GM10266 (cell line): ENCODE results near the gene KRT83.

Experiments used
- DNase-seq: peaks from one replicate; pipeline ENCODE4 v3.0.0; 2012; ENCODE audit errors: extremely low spot score
- TF ChIP-seq, protein P1 (sequence below): IDR thresholded peaks from 2 replicates; pipeline ENCODE4 v1.5.1; 2012; ENCODE audit warnings: mild to moderate bottlenecking, low read depth; ENCODE audit not compliant: control insufficient read depth, insufficient read depth; ENCODE audit errors: missing control alignments

Gene KRT83

DNA sequence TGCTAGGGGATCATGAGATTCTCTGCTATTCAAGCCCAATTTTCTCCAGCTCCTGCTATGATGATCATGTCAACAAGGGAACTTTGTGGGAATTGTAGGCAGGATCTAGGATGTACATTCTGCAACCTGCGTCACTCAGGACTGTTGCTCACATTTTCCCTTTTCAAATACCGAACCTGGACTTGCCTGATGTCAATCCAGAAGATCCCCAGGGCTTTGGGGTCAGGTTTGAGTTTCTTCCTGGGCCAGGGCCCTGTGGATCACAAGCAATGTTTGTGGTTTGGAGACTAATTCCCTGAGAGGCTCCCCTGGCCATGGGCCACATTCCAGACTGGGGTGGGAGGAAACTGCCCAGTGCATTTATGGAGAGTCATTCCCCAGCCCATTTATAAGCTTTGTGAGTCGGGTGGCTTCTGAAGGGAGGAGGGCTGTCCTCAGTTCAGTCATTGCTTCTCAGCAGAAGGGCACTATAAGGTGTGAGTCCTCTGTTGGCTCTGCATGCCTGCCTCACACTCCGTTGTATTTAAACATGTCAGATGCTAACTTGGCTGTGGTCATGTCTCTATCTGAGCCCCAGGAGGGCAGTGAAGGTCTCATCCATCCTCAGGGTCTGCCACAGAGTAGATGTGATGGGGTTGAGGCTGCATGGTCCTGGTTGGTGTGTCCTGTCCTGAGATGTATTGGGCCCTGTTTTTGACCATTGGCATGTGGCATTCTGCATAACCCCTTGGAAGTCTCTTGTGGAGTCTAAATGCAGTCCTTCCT lies 40.2 kb downstream of the KRT83 start:
- TF ChIP-seq, protein P1, sequence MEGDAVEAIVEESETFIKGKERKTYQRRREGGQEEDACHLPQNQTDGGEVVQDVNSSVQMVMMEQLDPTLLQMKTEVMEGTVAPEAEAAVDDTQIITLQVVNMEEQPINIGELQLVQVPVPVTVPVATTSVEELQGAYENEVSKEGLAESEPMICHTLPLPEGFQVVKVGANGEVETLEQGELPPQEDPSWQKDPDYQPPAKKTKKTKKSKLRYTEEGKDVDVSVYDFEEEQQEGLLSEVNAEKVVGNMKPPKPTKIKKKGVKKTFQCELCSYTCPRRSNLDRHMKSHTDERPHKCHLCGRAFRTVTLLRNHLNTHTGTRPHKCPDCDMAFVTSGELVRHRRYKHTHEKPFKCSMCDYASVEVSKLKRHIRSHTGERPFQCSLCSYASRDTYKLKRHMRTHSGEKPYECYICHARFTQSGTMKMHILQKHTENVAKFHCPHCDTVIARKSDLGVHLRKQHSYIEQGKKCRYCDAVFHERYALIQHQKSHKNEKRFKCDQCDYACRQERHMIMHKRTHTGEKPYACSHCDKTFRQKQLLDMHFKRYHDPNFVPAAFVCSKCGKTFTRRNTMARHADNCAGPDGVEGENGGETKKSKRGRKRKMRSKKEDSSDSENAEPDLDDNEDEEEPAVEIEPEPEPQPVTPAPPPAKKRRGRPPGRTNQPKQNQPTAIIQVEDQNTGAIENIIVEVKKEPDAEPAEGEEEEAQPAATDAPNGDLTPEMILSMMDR = no peak
- no peak for DNase-seq

DNA sequence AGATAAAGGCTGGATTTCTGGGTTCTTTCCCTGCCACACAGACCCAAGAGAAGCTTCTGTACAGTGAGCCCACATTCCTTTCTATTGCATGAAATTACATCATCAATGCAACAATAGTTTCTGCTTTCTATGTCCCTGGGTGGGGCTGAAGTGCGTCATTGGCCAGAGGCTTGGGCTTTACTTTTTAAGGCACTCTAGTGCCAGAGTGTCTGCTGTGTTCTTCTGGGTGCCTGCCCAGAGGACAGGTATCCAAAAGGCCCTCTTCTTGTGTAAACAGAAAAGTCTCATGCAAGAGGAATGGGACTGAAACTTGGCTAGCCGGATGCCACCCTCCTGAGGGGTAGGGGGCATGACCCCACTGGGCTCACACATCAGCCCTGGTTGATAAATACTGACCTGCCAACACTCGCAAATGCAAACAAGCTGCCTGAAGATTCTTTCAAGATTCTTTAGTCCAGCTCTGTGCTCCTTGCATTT lies 40.8 kb downstream of the KRT83 start:
- DNase-seq = no peak

DNA sequence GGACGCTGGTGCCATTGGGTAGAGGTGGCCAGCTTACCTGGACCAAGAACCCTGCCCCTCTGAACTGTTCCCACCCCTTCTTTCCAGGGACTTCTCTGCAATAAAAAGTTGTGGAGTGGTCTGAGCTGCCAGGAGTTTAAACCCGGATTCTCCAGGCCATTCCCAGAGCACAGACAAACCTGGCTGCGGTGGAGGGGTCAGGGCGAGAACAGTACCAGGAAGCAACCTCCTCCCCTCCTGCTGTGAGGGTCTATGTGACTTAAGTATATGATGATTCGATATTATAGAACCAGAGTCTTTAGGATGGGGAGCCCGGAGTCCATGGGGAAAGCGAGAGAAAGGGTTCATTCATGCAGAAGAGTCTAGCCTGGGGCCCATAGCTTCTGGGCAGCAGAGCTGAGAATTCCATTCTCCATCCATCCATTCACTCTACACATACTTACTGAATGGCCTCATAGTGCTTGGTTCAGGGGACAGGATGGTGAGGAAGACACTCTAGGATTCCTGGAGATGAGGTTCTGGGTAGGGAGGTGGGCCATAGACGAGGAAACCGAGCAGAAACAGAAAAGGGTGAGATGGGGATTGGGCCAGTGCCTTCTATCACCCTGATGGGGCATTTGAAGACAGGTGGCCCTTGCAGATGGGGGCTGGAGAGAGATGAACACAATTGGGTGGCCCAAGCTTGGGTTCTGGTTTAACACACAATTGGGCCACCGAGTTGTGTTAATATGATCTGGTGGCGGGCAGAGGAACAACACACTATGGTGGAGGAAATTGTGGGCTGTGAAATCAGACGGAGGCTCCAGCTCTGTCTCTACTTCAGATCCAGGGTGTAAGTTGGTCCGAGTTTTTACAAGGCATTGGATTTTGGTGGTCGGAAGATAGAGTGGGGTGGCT lies 41.5 kb downstream of the KRT83 start:
- TF ChIP-seq, protein P1 = no peak
- no peak for DNase-seq

More for the DNA sequence above, 40.8 kb downstream of the KRT83 start:
- TF ChIP-seq, protein P1 = no peak

DNA sequence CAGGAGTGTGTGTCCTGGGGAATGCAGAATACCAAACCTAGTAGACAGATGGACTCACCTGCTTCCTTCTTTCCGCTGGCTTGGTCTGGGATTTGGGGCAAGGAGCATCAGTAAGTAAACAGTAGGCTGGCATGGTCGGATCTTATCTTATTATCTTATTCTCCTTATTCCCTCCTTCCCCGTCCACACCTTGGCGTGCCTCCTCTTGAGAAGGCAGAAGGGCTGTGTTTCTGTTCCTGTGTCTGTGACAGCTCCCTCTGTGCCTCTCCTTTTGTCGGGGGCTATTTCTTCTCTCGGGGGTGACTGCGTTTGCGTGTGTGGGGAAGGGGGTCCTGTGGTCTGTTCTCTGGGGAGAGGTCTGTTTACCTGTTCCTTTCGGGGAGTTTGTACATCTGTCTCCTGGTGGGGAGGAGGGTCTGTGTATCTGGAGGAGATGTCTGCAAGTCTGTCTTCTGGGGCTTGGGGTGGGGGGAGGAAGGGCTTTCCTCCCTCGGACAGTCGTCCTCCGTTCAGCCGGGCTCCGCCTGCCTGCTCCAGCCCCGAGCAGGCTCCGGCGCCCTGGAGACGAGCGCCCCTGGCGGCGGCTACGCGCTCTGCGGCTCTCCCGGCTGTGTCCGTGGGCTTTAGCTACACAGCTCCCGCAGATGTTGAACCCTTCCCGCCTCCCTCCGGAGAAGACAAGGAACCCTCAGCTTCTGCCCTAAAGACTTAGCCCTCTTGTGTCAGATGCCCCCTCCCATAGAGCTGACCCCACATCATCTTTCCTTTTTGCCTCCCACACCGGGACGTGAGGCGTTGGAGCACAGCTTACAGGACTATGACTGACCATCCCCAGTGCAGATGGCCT lies 42.4 kb downstream of the KRT83 start:
- DNase-seq = peak; percentile 87
- TF ChIP-seq, protein P1 = peak; percentile 99

DNA sequence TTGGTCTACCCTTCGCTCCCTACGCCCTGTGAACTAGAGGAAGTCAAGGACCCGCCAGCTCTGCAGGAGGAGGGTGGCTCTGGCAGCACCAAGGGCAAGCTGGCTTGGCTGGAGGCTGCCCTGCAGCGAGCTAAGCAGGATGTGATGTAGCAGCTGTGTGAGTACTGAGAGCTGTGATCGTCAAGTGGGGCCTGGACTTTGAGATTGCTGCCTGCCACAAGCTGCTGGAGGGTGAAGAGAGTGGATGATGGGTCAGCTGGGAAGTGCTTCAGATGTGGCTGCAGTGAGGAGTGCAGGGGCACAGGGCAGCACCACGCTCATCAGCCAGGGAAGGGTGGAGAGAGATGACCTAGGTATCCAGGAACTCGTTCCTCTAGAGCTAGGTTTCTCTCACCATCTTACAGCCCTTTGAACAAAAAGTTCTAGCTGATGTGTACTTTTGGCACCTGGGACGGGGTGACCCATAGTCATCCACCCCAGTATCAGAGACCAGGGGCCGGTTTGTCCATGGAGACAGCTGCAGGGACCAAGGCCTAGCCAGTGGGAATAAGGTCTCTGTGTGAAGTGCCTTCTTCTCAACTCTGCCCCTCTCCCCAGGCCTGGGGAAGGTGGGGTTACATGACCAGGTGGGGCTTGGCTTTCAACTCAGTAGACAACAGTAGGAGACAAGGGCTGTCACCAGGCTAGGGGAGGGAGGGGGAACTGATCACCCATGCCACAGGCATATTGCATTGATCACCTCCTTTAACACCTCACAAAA lies 43.5 kb downstream of the KRT83 start:
- TF ChIP-seq, protein P1 = no peak
- no peak for DNase-seq

DNA sequence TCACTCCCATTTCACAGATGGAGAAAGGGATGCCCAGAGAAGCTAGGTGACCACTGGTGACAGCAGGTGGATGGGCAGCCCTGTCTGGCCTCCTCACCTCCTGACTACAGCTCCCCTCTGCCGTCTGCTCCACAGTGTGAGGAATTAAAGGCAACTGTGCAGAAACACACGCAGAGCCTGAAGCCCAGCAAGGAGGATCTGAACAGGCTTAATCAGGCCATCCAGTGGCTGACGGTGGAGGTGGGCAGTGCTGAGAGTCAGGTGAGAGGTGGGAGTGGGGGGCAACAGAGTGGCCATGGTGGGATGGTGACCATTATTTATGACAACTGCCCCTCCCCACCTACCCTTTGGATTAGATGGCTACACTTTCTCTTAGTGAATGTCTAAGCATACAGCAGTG lies 45.5 kb downstream of the KRT83 start:
- no peak for DNase-seq
- TF ChIP-seq, protein P1 = no peak
